ENCODE results near the gene EXOC8.

EXOC8 gene

DNA sequence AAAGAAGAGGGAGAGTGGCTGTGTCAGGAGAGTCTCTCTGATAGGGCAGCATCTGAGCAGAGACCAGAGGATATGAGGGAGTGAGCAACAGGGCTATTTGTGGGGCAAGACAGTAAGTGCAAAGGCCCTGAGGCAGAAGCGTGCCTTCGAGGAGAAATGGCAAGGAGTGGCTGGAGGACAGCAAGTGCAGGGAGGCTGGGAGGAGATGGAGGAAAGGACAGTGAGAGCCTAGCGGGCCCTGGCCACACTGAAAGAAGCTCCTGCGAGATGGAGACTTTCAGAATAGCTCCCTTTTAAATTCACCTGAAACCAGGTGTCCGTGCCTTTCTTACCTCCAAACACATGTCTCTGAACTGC, 25.2 kb downstream of the EXOC8 start:
- no peak for DNase-seq

DNA sequence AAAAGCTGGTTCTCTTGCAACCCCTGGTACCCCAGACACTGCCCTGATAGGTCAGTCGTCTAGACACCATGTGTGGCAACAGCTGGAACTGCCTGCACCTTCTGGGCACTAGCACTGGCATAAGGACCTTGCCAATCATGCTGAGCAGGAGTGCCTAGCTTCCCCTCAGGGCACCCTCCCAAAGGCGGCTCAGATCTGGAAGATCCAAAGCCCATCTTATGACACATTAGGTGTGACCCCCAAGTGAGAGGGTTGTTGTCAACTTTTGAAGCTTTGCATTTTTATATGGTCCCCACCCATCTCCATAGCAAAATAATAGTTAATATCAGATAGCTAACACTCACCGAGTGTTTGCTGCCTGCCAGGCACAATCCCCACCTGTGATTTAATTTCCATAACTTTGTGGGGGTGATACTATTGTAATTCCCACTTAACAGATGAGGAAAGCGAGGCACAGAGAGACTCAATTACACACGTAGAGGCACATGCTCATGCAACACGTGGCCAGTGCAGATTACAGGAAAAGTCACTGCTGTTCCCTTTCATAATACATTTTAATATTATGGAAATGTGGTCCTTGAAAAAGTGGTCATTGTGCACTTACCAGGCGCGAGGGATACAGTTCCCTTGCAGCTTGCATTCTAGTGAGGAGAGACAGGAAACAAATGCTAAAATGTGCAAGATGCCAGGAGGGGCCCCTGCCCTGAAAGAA, 25.8 kb downstream of the EXOC8 start:
- no peak for DNase-seq

DNA sequence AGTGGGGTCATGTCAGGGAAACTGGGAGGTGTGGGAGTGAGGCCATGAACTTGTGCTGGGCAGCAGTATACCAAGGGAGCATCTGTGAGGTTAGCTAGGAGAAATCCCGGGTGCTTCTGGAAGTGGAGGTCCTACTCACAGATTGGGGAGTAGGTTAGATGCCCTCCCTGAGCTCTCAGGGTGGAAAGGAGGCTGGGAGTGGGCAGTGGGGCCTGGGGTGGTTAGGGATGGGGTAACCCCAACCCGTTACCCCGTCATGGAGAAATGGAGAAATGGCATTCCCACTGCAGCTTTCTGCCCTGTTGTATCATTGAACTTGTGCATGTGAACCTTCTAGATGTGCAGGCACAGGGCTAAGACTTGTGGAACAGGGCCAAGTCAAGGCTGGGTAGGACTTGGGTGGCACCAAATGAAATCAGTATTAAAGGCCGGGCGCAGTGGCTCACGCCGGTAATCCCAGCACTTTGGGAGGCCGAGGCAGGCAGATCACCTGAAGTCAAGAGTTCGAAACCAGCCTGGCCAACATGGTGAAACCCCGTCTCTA, 27.2 kb downstream of the EXOC8 start:
- no peak for DNase-seq

DNA sequence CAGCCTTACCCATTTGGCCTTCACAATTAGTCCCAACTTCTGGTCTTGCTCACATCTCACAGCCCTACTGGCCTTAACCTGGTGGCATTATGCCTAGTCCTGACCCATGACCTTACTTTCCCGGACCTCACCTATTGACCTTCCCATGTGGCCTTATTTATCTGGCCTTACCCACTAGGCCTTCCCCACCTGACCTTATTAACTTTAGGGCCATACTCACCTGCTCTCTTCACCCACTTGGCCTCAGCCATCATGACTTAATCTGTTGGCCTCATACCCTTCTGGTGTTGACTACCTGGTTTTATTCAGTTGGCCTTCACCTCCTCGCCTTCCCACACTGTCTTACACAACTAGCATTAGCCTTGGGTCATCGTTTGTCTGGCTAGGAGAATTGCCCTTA, 35.7 kb downstream of the EXOC8 start:
- DNase-seq, result no peak

DNA sequence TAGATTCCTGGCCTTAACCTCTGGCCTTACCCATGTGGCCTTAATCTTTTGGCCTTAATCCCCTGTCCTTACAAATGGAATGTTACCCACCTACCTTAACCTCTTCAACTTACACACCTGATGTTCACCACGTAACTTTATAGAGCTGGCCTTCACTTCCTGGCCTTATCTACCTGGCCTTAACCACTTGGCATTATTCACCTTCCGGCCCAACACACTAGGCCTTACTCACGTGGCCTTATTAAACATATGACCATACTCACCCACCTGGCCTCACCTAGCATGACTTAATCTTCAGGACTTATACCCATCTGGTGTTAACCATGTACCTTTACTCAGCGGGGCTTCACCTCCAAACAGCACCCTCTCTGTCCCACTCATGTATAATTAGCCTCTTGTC, 41.7 kb downstream of the EXOC8 start:
- no peak for DNase-seq

DNA sequence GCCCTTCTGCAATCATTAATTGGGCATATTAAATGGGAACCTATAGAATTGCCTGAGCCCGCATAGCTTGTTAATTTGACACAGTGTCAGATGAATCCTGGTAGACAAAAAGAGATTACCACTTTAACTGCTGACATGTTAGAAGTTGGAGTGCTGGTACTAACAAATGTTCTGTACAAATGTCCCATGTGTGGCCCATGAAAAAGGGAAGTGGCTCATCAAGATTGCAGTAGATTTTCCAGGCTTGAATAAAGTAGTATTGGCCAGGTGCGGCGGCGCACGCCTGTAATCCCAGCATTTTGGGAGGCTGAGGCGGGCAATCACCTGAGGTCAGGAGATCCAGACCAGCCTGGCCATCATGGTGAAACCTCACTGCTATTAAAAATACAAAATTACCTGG, 51.0 kb downstream of the EXOC8 start:
- DNase-seq, result no peak

DNA sequence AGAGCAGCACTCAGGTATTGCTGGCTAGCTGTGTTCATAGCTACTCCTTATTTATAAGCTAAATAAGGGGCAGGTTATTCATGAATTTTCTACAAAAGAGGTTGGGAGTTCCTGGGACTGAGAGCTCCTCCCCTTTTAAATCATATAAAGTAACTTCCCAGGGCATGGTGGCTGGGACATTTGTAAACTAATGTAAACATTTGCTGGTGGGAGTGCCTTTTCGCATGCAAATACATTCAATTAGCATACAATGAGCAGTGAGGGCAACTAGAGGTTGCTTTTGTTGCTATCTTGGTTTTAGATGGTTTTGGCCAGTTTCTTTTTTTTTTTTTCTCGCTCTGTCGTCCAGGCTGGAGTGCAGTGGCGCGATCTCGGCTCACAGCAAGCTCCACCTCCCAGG, 53.2 kb downstream of the EXOC8 start:
- DNase-seq, result no peak
